WTC11 (cell line): ENCODE measurements around the gene LINS1. TPM values are rescaled to one million over a fixed set of nuclear protein-coding genes. Genes with fewer than 3 reads are reported as not detected.

Experiments used
- ATAC-seq: fragments of 200-7000 bp; cut with Tn5 transposase; 2 replicates; pipeline ENCODE4 v1.10.0; 2021; ENCODE audit warnings: mild to moderate bottlenecking, moderate library complexity
- CTCF ChIA-PET: fragments of 300-600 bp; sonication (Branson Sonifier 250); formaldehyde crosslinking; loops from one replicate; lab custom pipeline; 2021; ENCODE audit warnings: antibody characterized with exemption; lab: Charles Lee
- POLR2A ChIA-PET: fragments of 350-600 bp; sonication (Branson Sonifier 250); formaldehyde crosslinking; loops from one replicate; lab custom pipeline; 2021; ENCODE audit warnings: antibody characterized with exemption; lab: Charles Lee
- DNase-seq: peaks from one replicate; pipeline ENCODE4 v3.0.0; 2021; ENCODE audit warnings: low spot score
- H3K27ac Mint-ChIP-seq: 2 replicates; pipeline ENCODE4 v1.8.0; 2021; ENCODE audit warnings: mixed read lengths
- H3K27me3 Mint-ChIP-seq: 2 replicates; pipeline ENCODE4 v1.8.0; 2021; ENCODE audit warnings: low read depth, mild to moderate bottlenecking, moderate library complexity, mixed read lengths
- H3K36me3 Mint-ChIP-seq: 2 replicates; pipeline ENCODE4 v1.8.0; 2021; ENCODE audit warnings: mixed read lengths
- H3K4me1 Mint-ChIP-seq: 2 replicates; pipeline ENCODE4 v1.8.0; 2022; ENCODE audit warnings: mixed read lengths
- H3K4me3 Mint-ChIP-seq: 2 replicates; pipeline ENCODE4 v1.8.0; 2021; ENCODE audit warnings: mild to moderate bottlenecking, moderate library complexity, mixed read lengths
- H3K9me3 Mint-ChIP-seq: 2 replicates; pipeline ENCODE4 v1.8.0; 2021; ENCODE audit warnings: mixed read lengths
- CBFB ChIP-seq: sonication (generic); formaldehyde crosslinking; IDR thresholded peaks from 2 replicates; pipeline ENCODE4 v1.8.1; 2022; ENCODE audit warnings: mild to moderate bottlenecking, low read depth, missing genetic modification reagents
- ETV6 ChIP-seq: sonication (generic); formaldehyde crosslinking; IDR thresholded peaks from 2 replicates; pipeline ENCODE4 v1.8.1; 2022; ENCODE audit warnings: mild to moderate bottlenecking, missing genetic modification reagents
- IRF2 ChIP-seq: sonication (generic); formaldehyde crosslinking; IDR thresholded peaks from 2 replicates; pipeline ENCODE4 v1.8.0; 2022; ENCODE audit warnings: low read depth, missing genetic modification reagents, borderline replicate concordance
- JUN ChIP-seq: sonication (generic); formaldehyde crosslinking; IDR thresholded peaks from 2 replicates; pipeline ENCODE4 v1.8.0; 2023; ENCODE audit warnings: mild to moderate bottlenecking, missing genetic modification reagents
- NR3C1 ChIP-seq: sonication (generic); formaldehyde crosslinking; conservative IDR thresholded peaks from 2 replicates; pipeline ENCODE4 v1.8.1; 2023; ENCODE audit warnings: low read depth, mild to moderate bottlenecking, missing genetic modification reagents
- SP1 ChIP-seq: sonication (generic); formaldehyde crosslinking; conservative IDR thresholded peaks from 2 replicates; pipeline ENCODE4 v1.8.1; 2022; ENCODE audit warnings: missing genetic modification reagents
- TEAD4 ChIP-seq: sonication (generic); formaldehyde crosslinking; IDR thresholded peaks from 2 replicates; pipeline ENCODE4 v1.8.0; 2022; ENCODE audit warnings: mild to moderate bottlenecking, missing genetic modification reagents
- ZNF121 ChIP-seq: sonication (generic); formaldehyde crosslinking; IDR thresholded peaks from 2 replicates; pipeline ENCODE4 v1.8.0; 2023; ENCODE audit warnings: missing genetic modification reagents
- ZNF138 ChIP-seq: sonication (generic); formaldehyde crosslinking; conservative IDR thresholded peaks from 2 replicates; pipeline ENCODE4 v1.8.1; 2022; ENCODE audit warnings: mild to moderate bottlenecking, moderate library complexity, missing genetic modification reagents
- ZNF396 ChIP-seq: fragments of 250-450 bp; sonication (Bioruptor Pico); IDR thresholded peaks from 2 replicates; pipeline ENCODE4 v1.8.0; 2021; ENCODE audit warnings: mild to moderate bottlenecking, moderate library complexity, borderline replicate concordance
- ZNF671 ChIP-seq: fragments of 250-450 bp; sonication (Bioruptor Pico); IDR thresholded peaks from 2 replicates; pipeline ENCODE4 v1.8.0; 2021; ENCODE audit warnings: mild to moderate bottlenecking
- total RNA-seq: library from RNA; stranded (reverse); gene quantifications from 3 replicates; pipeline ENCODE4 v1.2.3, GENCODE V29; 2021
- TF ChIP-seq, protein P1 (sequence below): fragments of 200-600 bp; IDR thresholded peaks from 2 replicates; pipeline ENCODE4 v1.8.0; 2022; ENCODE audit warnings: antibody characterized with exemption
- TF ChIP-seq, protein P2 (sequence below): fragments of 250-450 bp; sonication (Bioruptor Pico); IDR thresholded peaks from 2 replicates; pipeline ENCODE4 v1.8.0; 2021; ENCODE audit warnings: mild to moderate bottlenecking
- TF ChIP-seq, protein P3 (sequence below): fragments of 250-450 bp; sonication (Bioruptor Pico); IDR thresholded peaks from 2 replicates; pipeline ENCODE4 v1.9.0; 2021; ENCODE audit warnings: moderate library complexity, mild to moderate bottlenecking, inconsistent platforms, borderline replicate concordance
- TF ChIP-seq, protein P4 (sequence below): sonication (generic); formaldehyde crosslinking; IDR thresholded peaks from 2 replicates; pipeline ENCODE4 v1.8.0; 2022; ENCODE audit warnings: missing genetic modification reagents
- TF ChIP-seq, protein P5 (sequence below): sonication (generic); formaldehyde crosslinking; IDR thresholded peaks from 2 replicates; pipeline ENCODE4 v1.8.0; 2022; ENCODE audit warnings: mild to moderate bottlenecking, missing genetic modification reagents
- TF ChIP-seq, protein P6 (sequence below): sonication (generic); formaldehyde crosslinking; IDR thresholded peaks from 2 replicates; pipeline ENCODE4 v1.8.0; 2022; ENCODE audit warnings: mild to moderate bottlenecking, missing genetic modification reagents
- TF ChIP-seq, protein P7 (sequence below): sonication (generic); formaldehyde crosslinking; IDR thresholded peaks from 2 replicates; pipeline ENCODE4 v1.8.1; 2022; ENCODE audit warnings: missing genetic modification reagents, borderline replicate concordance
- TF ChIP-seq, protein P8 (sequence below): sonication (generic); formaldehyde crosslinking; IDR thresholded peaks from 2 replicates; pipeline ENCODE4 v1.8.1; 2022; ENCODE audit warnings: mild to moderate bottlenecking, missing genetic modification reagents, moderate library complexity, borderline replicate concordance

Gene LINS1
- total RNA-seq, 1 experiment from 2014 or later: 10.4 TPM

DNA sequence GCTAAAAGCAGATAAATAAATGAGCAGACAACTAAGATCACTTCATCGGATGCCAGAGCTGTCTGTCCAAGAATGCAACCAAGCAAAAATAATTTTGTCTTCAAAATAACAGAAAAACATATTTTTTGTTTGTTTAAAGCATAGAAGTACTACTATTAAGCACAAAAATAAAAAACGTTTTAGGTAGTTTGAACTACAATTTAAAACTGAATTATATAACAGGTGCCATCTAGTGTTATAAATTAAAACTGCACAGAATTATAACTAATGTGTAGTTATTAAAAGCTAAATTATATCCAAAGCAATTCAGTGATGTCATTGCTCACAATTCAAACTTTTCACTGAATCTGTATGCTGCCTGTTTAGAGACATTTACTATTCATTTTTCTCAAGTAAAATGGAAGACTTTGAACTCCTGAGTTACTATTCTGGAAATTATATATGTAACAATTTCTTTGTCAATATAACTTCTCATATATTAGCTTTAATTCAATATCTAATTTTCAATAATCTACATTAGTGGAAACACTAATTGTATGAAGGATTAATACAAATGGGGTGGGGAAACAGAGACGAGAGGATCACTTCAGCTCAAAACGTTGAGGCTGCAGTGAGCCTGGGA, 29.5 kb downstream of the LINS1 start (continued):
- TF ChIP-seq, protein P1, sequence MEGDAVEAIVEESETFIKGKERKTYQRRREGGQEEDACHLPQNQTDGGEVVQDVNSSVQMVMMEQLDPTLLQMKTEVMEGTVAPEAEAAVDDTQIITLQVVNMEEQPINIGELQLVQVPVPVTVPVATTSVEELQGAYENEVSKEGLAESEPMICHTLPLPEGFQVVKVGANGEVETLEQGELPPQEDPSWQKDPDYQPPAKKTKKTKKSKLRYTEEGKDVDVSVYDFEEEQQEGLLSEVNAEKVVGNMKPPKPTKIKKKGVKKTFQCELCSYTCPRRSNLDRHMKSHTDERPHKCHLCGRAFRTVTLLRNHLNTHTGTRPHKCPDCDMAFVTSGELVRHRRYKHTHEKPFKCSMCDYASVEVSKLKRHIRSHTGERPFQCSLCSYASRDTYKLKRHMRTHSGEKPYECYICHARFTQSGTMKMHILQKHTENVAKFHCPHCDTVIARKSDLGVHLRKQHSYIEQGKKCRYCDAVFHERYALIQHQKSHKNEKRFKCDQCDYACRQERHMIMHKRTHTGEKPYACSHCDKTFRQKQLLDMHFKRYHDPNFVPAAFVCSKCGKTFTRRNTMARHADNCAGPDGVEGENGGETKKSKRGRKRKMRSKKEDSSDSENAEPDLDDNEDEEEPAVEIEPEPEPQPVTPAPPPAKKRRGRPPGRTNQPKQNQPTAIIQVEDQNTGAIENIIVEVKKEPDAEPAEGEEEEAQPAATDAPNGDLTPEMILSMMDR: no peak
- TF ChIP-seq, protein P2, sequence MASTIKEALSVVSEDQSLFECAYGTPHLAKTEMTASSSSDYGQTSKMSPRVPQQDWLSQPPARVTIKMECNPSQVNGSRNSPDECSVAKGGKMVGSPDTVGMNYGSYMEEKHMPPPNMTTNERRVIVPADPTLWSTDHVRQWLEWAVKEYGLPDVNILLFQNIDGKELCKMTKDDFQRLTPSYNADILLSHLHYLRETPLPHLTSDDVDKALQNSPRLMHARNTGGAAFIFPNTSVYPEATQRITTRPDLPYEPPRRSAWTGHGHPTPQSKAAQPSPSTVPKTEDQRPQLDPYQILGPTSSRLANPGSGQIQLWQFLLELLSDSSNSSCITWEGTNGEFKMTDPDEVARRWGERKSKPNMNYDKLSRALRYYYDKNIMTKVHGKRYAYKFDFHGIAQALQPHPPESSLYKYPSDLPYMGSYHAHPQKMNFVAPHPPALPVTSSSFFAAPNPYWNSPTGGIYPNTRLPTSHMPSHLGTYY (CRISPR knock-in tag): no peak
- TF ChIP-seq, protein P3, sequence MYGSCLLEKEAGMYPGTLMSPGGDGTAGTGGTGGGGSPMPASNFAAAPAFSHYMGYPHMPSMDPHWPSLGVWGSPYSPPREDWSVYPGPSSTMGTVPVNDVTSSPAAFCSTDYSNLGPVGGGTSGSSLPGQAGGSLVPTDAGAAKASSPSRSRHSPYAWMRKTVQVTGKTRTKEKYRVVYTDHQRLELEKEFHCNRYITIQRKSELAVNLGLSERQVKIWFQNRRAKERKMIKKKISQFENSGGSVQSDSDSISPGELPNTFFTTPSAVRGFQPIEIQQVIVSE (CRISPR knock-in tag): no peak
- no peak for TF ChIP-seq ZNF396 (CRISPR knock-in tag)

DNA sequence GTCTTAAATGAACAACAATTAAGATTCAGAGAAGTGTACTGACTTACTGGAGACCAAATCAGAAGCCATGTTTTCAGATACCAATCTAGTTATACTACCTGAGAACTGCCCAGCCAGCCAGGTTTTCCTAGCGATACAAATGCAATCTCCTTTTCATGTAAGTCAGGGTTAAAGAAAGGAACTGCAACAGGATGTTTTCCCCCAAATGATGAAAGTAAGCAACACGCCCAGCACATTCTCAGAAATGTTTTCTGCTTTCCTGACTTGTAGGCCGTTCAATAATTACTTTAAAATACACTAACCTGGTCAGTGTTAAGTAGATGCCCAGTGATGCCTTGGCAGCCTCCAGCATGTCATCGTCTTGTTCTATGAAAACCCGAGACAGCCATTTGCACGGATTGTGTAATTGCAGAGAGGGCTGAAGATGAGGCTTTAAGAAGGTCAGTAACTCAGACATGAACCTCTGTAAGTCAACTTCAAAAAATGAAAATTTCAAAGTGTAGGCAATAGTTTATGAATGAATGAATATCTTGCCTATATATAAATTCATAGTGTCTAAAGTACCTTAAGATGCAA, 30.3 kb downstream of the LINS1 start:
- ATAC-seq: no peak
- no peaks in the 10 kb centered on the region for H3K9me3 Mint-ChIP-seq
- no peaks in the 10 kb centered on the region for H3K4me1 Mint-ChIP-seq
- TF ChIP-seq NR3C1 (CRISPR knock-in tag): no peak
- TF ChIP-seq, protein P2 (CRISPR knock-in tag): no peak
- TF ChIP-seq CBFB: no peak
- TF ChIP-seq ZNF138 (CRISPR knock-in tag): no peak
- TF ChIP-seq, protein P4, sequence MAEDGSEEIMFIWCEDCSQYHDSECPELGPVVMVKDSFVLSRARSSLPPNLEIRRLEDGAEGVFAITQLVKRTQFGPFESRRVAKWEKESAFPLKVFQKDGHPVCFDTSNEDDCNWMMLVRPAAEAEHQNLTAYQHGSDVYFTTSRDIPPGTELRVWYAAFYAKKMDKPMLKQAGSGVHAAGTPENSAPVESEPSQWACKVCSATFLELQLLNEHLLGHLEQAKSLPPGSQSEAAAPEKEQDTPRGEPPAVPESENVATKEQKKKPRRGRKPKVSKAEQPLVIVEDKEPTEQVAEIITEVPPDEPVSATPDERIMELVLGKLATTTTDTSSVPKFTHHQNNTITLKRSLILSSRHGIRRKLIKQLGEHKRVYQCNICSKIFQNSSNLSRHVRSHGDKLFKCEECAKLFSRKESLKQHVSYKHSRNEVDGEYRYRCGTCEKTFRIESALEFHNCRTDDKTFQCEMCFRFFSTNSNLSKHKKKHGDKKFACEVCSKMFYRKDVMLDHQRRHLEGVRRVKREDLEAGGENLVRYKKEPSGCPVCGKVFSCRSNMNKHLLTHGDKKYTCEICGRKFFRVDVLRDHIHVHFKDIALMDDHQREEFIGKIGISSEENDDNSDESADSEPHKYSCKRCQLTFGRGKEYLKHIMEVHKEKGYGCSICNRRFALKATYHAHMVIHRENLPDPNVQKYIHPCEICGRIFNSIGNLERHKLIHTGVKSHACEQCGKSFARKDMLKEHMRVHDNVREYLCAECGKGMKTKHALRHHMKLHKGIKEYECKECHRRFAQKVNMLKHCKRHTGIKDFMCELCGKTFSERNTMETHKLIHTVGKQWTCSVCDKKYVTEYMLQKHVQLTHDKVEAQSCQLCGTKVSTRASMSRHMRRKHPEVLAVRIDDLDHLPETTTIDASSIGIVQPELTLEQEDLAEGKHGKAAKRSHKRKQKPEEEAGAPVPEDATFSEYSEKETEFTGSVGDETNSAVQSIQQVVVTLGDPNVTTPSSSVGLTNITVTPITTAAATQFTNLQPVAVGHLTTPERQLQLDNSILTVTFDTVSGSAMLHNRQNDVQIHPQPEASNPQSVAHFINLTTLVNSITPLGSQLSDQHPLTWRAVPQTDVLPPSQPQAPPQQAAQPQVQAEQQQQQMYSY (CRISPR knock-in tag): no peak
- no peak for TF ChIP-seq SP1 (CRISPR knock-in tag)
- TF ChIP-seq, protein P5, sequence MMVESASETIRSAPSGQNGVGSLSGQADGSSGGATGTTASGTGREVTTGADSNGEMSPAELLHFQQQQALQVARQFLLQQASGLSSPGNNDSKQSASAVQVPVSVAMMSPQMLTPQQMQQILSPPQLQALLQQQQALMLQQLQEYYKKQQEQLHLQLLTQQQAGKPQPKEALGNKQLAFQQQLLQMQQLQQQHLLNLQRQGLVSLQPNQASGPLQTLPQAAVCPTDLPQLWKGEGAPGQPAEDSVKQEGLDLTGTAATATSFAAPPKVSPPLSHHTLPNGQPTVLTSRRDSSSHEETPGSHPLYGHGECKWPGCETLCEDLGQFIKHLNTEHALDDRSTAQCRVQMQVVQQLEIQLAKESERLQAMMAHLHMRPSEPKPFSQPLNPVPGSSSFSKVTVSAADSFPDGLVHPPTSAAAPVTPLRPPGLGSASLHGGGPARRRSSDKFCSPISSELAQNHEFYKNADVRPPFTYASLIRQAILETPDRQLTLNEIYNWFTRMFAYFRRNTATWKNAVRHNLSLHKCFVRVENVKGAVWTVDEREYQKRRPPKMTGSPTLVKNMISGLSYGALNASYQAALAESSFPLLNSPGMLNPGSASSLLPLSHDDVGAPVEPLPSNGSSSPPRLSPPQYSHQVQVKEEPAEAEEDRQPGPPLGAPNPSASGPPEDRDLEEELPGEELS: no peak
- TF ChIP-seq, protein P6, sequence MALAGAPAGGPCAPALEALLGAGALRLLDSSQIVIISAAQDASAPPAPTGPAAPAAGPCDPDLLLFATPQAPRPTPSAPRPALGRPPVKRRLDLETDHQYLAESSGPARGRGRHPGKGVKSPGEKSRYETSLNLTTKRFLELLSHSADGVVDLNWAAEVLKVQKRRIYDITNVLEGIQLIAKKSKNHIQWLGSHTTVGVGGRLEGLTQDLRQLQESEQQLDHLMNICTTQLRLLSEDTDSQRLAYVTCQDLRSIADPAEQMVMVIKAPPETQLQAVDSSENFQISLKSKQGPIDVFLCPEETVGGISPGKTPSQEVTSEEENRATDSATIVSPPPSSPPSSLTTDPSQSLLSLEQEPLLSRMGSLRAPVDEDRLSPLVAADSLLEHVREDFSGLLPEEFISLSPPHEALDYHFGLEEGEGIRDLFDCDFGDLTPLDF (CRISPR knock-in tag): no peak
- no peak for TF ChIP-seq JUN (CRISPR knock-in tag)
- TF ChIP-seq ZNF671: no peak
- TF ChIP-seq TEAD4 (CRISPR knock-in tag): no peak
- TF ChIP-seq, protein P7, sequence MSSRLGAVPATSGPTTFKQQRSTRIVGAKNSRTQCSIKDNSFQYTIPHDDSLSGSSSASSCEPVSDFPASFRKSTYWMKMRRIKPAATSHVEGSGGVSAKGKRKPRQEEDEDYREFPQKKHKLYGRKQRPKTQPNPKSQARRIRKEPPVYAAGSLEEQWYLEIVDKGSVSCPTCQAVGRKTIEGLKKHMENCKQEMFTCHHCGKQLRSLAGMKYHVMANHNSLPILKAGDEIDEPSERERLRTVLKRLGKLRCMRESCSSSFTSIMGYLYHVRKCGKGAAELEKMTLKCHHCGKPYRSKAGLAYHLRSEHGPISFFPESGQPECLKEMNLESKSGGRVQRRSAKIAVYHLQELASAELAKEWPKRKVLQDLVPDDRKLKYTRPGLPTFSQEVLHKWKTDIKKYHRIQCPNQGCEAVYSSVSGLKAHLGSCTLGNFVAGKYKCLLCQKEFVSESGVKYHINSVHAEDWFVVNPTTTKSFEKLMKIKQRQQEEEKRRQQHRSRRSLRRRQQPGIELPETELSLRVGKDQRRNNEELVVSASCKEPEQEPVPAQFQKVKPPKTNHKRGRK (CRISPR knock-in tag): no peak
- TF ChIP-seq, protein P8, sequence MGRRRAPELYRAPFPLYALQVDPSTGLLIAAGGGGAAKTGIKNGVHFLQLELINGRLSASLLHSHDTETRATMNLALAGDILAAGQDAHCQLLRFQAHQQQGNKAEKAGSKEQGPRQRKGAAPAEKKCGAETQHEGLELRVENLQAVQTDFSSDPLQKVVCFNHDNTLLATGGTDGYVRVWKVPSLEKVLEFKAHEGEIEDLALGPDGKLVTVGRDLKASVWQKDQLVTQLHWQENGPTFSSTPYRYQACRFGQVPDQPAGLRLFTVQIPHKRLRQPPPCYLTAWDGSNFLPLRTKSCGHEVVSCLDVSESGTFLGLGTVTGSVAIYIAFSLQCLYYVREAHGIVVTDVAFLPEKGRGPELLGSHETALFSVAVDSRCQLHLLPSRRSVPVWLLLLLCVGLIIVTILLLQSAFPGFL (CRISPR knock-in tag): no peak
- TF ChIP-seq ETV6 (CRISPR knock-in tag): no peak
- TF ChIP-seq IRF2 (CRISPR knock-in tag): no peak
- TF ChIP-seq ZNF121 (CRISPR knock-in tag): no peak
- TF ChIP-seq, all 79 proteins: peak for 0
- Mint-ChIP-seq H3K4me3 (no peak overlapping the region), H3K36me3 (peaks cover 14% of the 10 kb centered on the region), H3K27ac (no peak overlapping the region), H3K27me3 (no peaks in the 10 kb centered on the region)
- DNase-seq: no peak
- ChIA-PET POLR2A (no interaction called here), CTCF (interaction anchor here (1.0 to 1.8 kb wide), 2 partner anchors 222 to 230 kb away, joined by 4 to 9 read pairs; partner anchors contain the start of gene ADAMTS17)
